Fibroblast of lung (primary cell): Measurements from ENCODE around the gene APBB1. TPM values are rescaled to one million over a fixed set of nuclear protein-coding genes. Genes with fewer than 3 reads are reported as not detected.
"Not testable (repeated sequence)": the region's sequence is repeated elsewhere in the genome, so short reads cannot be mapped to it uniquely, and the experiment has no call there.

Experiments
- DNase-seq, 2 donors: peaks; one replicate each; pipeline versions ENCODE4 v3.0.0 to v3.0.0-alpha.2; 2010; ENCODE audit warnings: low read depth in 2 of 2
- H2AFZ ChIP-seq: 2 replicates; pipeline ENCODE4 v1.5.1; 2012; ENCODE audit warnings: low read length, control low read depth, inconsistent platforms
- H3K27ac ChIP-seq: 2 replicates; pipeline ENCODE4 v1.5.1; 2011; ENCODE audit warnings: low read length, control low read depth; ENCODE audit not compliant: insufficient read depth
- H3K27me3 ChIP-seq: 2 replicates; pipeline ENCODE4 v1.5.1; 2011; ENCODE audit warnings: mild to moderate bottlenecking, low read length; ENCODE audit not compliant: control insufficient read depth, insufficient read depth
- H3K36me3 ChIP-seq: 2 replicates; pipeline ENCODE4 v1.5.1; 2011; ENCODE audit warnings: low read length; ENCODE audit not compliant: control insufficient read depth, insufficient read depth
- H3K4me1 ChIP-seq: 2 replicates; pipeline ENCODE4 v1.5.1; 2011; ENCODE audit warnings: low read length; ENCODE audit not compliant: control insufficient read depth, insufficient read depth; ENCODE audit errors: extremely low read depth
- H3K4me2 ChIP-seq: 2 replicates; pipeline ENCODE4 v1.5.1; 2011; ENCODE audit warnings: low read length, control low read depth; ENCODE audit not compliant: insufficient read depth; ENCODE audit errors: extremely low read depth
- H3K4me3 ChIP-seq, 4 experiments: fragments of 200-600 bp in 1 of 4; sonication (generic) in 1 of 4; replicated peaks in 1 of 4; 2 replicates each; pipeline ENCODE4 v1.5.1; 2011 to 2016; ENCODE audit warnings: low read length in 4 of 4, low read depth in 3 of 4, mild to moderate bottlenecking in 3 of 4, control low read depth in 2 of 4, inconsistent platforms in 1 of 4, mixed read lengths in 1 of 4; ENCODE audit not compliant: insufficient read depth in 1 of 4; ENCODE audit errors: control extremely low read depth in 1 of 4
- H3K79me2 ChIP-seq: 2 replicates; pipeline ENCODE4 v1.5.1; 2012; ENCODE audit warnings: mild to moderate bottlenecking, low read length, inconsistent platforms; ENCODE audit not compliant: control insufficient read depth, insufficient read depth
- H3K9ac ChIP-seq: 2 replicates; pipeline ENCODE4 v1.5.1; 2011; ENCODE audit warnings: mild to moderate bottlenecking, low read length, control low read depth; ENCODE audit not compliant: insufficient read depth
- H3K9me3 ChIP-seq: 2 replicates; pipeline ENCODE4 v1.5.1; 2012; ENCODE audit warnings: low read depth, low read length; ENCODE audit not compliant: control insufficient read depth, insufficient read depth
- H4K20me1 ChIP-seq: 2 replicates; pipeline ENCODE4 v1.5.1; 2011; ENCODE audit warnings: low read length; ENCODE audit not compliant: control insufficient read depth, insufficient read depth; ENCODE audit errors: extremely low read depth
- EZH2 ChIP-seq: IDR thresholded peaks from 2 replicates; pipeline ENCODE4 v1.5.1; 2012; ENCODE audit warnings: low read length, control low read depth, mild to moderate bottlenecking; ENCODE audit errors: missing control alignments
- polyA plus RNA-seq, 2 donors: library from polyadenylated mRNA; depleted of rRNA in 1 of 2; stranded (reverse) in 1 of 2; unstranded in 1 of 2; fragments of >200 nt; gene quantifications; 2 replicates each; pipeline ENCODE4 v1.2.1, GENCODE V29; 2011 to 2012; ENCODE audit warnings: missing spikeins in 1 of 2
- total RNA-seq: library from RNA; depleted of rRNA; stranded (reverse); fragments of >200 nt; gene quantifications from 2 replicates; pipeline ENCODE4 v1.2.1, GENCODE V29; 2014
- TF ChIP-seq, protein P1 (sequence below), 2 donors: IDR thresholded peaks in 1 of 2; conservative IDR thresholded peaks in 1 of 2; 1 replicate in 1 of 2; 2 replicates in 1 of 2; pipeline ENCODE4 v1.5.1; 2011 to 2012; ENCODE audit warnings: low read length in 2 of 2, control low read depth in 1 of 2, inconsistent platforms in 1 of 2, low read depth in 1 of 2, mild to moderate bottlenecking in 1 of 2

Gene APBB1
- total and polyA plus RNA-seq, 2 donors (not counting 1 experiment from before 2014, with no cell fraction given): 33.5 to 73.7 TPM

DNA sequence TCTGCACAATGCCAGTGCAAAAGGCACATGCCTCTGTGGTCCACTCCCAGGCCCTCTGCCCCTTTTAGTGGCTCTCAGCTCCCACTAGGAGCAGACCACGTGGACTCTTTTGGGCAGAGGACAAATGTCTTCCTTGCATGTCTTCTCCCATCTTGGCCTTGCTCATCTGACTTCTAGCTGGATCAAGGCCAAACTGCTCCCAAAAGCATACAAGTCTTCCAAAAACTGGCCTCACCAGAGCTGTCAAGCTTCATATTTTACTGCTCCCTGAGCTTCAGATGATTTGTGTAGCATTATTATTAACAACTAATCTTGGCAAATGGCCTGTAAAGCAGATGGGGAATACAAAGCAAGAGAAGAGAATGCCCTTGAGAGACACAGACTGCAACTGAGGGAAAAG lies 21.7 kb downstream of the APBB1 start:
- H3K4me2 ChIP-seq: no peak overlapping the region

DNA sequence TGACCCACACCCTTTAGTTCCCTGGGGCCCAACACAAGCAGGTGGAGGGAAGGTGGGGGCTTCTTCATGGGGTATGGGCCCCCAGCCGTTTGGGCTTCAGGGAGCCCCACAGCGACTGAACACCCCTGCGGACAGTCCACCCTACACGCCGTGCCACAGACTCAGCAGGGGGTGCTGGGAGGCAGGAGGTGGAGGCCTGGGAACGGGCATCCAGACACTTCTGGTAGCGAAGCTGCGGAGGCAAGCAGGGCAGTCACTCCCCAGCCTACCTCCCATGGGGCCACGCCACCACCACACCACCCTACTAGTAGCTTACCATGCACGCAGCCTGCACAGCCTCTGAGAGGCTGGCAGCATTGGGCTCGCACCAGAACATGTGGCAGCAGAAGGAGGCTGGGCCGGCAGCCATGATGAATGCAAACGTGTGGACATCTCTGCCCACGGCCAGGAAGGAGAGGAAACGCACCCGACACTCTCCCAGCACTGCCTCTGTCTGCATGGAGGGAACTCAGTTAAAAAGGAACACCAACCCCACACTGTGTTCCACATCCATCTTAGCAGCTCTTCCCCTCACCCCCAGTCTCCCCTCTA lies 23.3 kb downstream of the APBB1 start:
- no peaks in the 10 kb centered on the region for H3K9me3 ChIP-seq
- peaks cover 6% of the 10 kb centered on the region for H3K36me3 ChIP-seq
- H3K4me3 ChIP-seq: no peak overlapping the region
- H3K4me2 ChIP-seq: no peak overlapping the region
- TF ChIP-seq, protein P1, sequence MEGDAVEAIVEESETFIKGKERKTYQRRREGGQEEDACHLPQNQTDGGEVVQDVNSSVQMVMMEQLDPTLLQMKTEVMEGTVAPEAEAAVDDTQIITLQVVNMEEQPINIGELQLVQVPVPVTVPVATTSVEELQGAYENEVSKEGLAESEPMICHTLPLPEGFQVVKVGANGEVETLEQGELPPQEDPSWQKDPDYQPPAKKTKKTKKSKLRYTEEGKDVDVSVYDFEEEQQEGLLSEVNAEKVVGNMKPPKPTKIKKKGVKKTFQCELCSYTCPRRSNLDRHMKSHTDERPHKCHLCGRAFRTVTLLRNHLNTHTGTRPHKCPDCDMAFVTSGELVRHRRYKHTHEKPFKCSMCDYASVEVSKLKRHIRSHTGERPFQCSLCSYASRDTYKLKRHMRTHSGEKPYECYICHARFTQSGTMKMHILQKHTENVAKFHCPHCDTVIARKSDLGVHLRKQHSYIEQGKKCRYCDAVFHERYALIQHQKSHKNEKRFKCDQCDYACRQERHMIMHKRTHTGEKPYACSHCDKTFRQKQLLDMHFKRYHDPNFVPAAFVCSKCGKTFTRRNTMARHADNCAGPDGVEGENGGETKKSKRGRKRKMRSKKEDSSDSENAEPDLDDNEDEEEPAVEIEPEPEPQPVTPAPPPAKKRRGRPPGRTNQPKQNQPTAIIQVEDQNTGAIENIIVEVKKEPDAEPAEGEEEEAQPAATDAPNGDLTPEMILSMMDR (conservative IDR thresholded peaks at IDR 0.05 in 1 of 2, IDR thresholded peaks at IDR 0.05 in 1 of 2; ENCODE audit: low read depth in 1 of 2, low read length in 2 of 2): no peak
- TF ChIP-seq EZH2: no peak
- H2AFZ ChIP-seq: no peak overlapping the region
- no peak for DNase-seq
- peaks cover 14% of the 10 kb centered on the region for H3K4me1 ChIP-seq
- no peak overlapping the region for H3K27ac ChIP-seq
- H3K79me2 ChIP-seq: peaks cover 8% of the 10 kb centered on the region
- H4K20me1 ChIP-seq: no peaks in the 10 kb centered on the region
- no peaks in the 10 kb centered on the region for H3K27me3 ChIP-seq
- no peak overlapping the region for H3K9ac ChIP-seq

More for the DNA sequence above, 21.7 kb downstream of the APBB1 start:
- H3K4me3 ChIP-seq: no peak overlapping the region
- DNase-seq: no peak
- H3K4me1 ChIP-seq: peaks cover 9% of the 10 kb centered on the region
- no peaks in the 10 kb centered on the region for H3K9me3 ChIP-seq
- no peaks in the 10 kb centered on the region for H3K79me2 ChIP-seq
- no peaks in the 10 kb centered on the region for H3K27me3 ChIP-seq
- peaks cover 8% of the 10 kb centered on the region for H3K36me3 ChIP-seq
- H4K20me1 ChIP-seq: no peaks in the 10 kb centered on the region
- H2AFZ ChIP-seq: no peak overlapping the region
- H3K27ac ChIP-seq: no peak overlapping the region
- TF ChIP-seq, protein P1 (conservative IDR thresholded peaks at IDR 0.05 in 1 of 2, IDR thresholded peaks at IDR 0.05 in 1 of 2; ENCODE audit: low read depth in 1 of 2, low read length in 2 of 2): no peak
- TF ChIP-seq EZH2: no peak
- H3K9ac ChIP-seq: no peak overlapping the region

DNA sequence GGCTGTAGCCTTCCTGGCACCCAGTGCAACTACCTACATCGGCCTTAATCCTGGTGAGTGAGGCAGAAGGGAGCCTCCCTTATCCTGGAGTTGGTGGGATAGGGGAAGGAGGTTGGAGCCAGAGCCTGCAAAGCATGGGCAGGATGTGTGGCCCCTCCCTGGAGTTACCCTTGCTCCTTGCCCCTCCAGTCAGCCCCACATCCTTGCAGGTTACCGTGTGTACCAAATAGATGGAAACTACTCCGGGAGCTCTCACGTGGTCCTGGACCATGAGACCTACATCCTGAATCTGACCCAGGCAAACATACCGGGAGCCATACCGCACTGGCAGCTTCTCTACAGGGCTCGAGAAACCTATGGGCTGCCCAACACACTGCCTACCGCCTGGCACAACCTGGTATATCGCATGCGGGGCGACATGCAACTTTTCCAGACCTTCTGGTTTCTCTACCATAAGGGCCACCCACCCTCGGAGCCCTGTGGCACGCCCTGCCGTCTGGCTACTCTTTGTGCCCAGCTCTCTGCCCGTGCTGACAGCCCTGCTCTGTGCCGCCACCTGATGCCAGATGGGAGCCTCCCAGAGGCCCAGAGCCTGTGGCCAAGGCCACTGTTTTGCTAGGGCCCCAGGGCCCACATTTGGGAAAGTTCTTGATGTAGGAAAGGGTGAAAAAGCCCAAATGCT lies 24.8 kb downstream of the APBB1 start:
- H3K9ac ChIP-seq: no peak overlapping the region
- H3K4me1 ChIP-seq: peaks cover 21% of the 10 kb centered on the region
- no peaks in the 10 kb centered on the region for H3K9me3 ChIP-seq
- no peak for TF ChIP-seq EZH2
- TF ChIP-seq, protein P1 (conservative IDR thresholded peaks at IDR 0.05 in 1 of 2, IDR thresholded peaks at IDR 0.05 in 1 of 2; ENCODE audit: low read depth in 1 of 2, low read length in 2 of 2): no peak
- H3K27me3 ChIP-seq: no peaks in the 10 kb centered on the region
- H3K27ac ChIP-seq: no peak overlapping the region
- no peaks in the 10 kb centered on the region for H4K20me1 ChIP-seq
- no peak overlapping the region for H2AFZ ChIP-seq
- no peak overlapping the region for H3K4me3 ChIP-seq
- peaks cover 8% of the 10 kb centered on the region for H3K79me2 ChIP-seq
- H3K36me3 ChIP-seq: peaks cover 5% of the 10 kb centered on the region
- H3K4me2 ChIP-seq: no peak overlapping the region
- no peak for DNase-seq

DNA sequence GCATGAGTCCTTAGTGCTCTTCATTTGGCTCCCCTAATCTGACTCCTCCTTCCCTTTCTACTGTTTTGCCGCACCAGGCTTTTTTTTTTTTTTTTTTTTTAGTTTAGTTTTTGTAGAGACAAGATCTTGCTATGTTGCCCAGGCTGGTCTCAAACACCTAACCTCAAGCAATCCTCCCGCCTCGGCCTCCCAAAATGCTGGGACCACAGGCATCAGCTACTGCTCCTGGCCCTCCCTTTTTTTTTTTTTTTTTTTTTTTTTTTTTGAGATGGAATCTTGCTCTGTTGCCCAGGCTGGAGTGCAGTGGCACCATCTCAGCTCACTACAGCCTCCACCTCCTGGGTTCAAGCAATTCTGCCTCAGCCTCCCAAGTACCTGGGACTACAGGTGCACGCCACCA lies 26.6 kb downstream of the APBB1 start:
- H3K27me3 ChIP-seq, H3K4me3 ChIP-seq, H3K9me3 ChIP-seq, H3K79me2 ChIP-seq, H3K36me3 ChIP-seq, H3K4me2 ChIP-seq, H3K27ac ChIP-seq, H4K20me1 ChIP-seq, DNase-seq, H3K9ac ChIP-seq, H2AFZ ChIP-seq: not testable (repeated sequence)
- H3K4me1 ChIP-seq: peaks cover 19% of the 10 kb centered on the region
